ENCODE results near the gene CYP26A1.
"Not testable (repeated sequence)": the region's sequence is repeated elsewhere in the genome, so short reads cannot be mapped to it uniquely, and the experiment has no call there.

The CYP26A1 gene

DNA sequence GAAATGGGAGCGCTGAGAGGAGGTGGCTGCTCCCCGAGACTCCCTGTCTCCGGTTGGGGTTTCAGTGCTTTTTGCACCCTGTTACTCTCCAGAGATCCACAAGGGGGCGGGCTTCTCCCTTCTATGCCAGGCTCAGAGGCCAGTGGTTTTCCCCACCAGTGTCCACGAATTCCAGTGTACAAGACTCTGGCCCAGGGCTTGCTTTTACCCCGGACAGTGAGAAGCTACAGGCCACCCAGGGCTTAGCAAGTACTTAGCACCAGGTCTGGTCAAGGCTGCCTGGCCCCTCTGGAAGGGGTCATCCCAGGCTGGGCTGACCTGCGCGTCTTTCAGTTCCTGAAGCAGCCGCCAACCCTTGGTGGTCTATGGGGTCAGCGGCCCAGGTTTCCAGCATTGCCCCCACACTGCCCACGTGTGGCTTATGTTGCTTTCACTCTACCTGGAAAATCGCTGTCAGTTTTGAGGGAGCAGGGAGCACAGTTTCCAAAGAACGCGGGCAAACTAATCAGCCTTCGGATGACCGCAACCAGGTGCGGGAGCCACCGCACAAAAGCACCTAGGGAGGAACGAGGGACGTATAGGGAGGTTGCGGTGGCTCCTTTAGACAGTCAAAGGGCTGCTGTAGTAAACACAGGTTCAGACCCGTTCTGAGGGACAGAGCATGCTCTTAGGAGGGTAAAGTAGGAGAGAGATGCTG is 6.8 kb downstream of the CYP26A1 start:
- peak; percentile 49 for DNase-seq (ENCODE audit: low spot score)

DNA sequence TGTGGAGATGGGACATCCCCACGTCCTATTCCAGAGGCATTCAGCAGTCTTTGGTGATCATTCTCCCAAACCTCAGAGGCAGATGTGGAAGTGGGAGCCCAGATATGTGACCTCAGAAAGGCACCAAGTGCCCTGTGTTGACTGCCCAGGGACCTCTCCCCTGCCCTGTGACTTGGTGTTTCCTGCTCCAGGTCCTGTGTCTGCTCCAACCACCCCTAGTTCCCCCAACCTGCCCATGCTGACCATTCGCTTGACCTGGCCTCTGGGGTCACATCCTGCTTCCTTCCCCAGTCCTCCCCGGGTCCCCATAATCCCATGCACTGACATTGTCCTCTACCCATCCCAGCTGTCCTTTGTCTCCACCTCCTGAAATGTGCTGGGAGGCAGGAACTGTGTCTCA is 7.6 kb downstream of the CYP26A1 start:
- no peak for DNase-seq (ENCODE audit: low spot score)

DNA sequence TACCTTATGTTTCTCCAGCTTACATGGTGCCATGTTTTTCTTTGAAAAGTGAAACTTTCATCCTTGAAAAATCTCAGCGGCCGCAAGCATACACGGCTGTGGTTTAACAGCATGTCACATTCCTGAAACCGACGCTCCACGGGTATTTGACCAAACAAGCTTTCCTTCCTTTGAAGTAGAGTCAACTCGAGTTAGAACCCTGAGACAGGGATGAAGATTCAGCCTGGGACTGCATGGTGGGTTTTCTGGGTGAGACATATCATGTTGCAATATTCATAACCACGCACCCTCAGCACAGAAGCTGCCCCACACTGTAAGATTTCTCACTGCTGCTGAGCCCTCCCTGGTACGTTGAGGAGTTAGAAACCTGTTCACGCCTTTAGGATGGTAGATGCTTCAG is 8.1 kb downstream of the CYP26A1 start:
- DNase-seq (ENCODE audit: low spot score), result peak; percentile 37

DNA sequence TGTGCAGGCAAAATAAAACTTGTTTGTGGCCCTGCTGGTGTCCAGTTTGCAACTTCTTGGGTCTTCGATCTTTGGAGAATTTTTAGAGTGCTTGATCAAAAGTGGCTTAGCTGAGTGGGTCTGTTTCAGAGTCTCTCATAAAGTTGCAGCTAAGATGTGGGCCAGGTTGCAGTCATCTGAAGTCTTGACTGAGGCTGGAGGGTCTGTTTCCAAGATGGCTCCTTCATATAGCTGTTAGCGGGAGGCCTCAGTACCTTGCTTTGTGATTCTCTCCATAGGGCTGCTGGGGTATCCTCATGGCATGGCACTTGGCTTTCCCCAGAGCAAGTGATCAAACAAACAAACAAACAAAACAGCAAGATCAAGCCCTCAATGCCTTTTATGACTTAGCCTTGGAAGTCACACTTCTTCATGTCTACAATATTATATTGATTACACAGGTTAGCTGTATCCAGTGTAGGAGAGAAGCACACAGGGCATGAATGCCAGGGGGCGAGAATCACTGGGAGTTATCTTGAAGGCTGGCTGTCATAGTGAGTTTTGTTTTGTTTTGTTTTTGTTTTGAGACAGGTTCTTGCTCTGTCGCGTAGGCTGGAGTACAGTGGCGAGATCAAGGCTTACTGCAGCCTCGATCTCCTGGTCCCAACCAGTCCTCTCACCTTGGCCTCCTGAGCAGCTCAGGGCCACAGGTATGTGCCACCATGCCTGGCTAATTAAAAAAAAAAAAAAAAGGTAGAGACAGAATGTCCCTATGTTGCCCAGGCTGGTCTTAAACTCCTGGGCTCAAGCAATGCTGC is 10.2 kb downstream of the CYP26A1 start:
- DNase-seq (ENCODE audit: low spot score), result no peak

DNA sequence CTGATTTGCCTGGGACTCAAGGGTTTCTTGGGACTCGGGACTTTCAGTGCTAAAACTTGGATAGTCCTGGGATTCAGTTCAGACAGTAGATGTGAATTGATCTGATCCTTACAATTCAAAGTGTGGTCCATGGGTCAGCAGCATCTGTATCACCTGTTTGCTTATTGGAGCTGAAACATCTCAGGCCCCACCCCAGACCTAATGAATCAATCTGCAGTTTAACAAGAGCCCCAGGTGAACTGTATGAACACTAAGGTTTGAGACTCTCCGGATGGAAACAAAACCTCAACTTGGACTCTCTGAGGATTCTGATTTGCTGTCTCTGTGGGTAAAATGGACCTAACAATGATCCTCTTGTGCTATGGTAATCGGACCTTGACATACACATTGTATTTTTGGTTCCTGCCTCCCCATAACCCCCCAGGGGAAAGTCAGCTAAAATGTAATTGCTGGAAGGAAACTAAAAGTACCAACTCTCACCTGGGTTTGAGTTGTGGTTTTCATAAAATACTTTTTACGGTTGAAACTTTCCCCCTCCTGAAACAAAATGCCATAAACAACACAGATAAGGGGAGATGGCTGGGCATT is 11.7 kb downstream of the CYP26A1 start:
- no peak for DNase-seq (ENCODE audit: low spot score)

DNA sequence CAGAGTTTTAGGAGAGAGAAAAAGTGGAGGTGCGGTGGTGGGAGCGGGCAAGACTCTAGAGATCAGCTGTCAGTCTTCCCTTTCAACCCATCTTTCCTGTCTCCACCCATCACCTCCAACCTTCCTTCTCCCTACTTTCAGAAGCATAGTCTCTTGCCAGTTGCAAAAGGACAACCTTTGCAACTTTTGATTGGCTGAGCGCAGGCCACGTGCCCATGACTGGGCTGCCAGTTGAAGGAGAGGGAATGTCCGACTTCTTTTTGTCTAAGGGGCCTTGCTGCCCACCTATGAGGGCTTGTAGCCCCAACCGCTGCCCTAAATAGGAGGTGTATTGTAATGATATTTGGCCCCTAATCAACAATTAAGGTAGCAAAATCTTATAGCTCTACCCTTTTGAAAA is 12.6 kb downstream of the CYP26A1 start:
- no peak for DNase-seq (ENCODE audit: low spot score)

DNA sequence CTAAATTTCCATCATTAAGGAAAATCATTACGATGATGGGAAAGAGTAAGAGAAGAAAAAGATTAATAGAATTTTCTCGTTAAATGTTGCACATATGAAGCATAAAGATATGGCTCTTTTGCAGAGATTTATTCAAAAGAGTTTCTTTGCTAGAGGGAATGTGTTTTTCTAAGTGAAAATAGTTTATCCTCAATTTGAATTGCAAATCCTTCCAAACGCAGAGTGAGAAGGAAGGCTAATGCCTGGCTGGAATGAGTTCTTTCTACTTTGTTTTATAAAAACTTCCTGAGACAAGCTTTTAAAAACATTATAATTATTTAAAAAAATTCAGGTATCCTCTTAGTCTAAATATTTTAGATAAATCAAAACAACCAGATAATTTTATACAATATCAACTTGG is 14.2 kb downstream of the CYP26A1 start:
- no peak for DNase-seq (ENCODE audit: low spot score)

DNA sequence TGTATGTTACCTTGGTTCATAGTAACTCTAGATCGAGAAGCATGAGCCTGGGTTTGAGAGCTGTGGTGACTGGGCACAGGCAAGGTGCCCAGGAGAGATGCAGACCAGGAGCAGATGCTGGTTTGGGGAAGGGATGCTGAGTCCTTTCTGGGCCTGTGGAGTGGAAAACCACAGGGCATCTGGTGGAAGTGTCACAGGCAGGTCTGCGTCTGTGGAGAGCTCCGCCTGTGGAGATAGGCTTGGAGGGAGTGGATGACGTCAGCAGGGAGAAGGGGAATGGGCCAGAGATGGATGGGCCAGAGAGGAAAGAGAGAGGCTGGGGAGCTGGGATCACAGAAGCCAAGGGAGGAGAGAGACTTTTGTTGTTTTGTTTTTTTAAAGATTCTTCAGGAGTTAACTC is 14.8 kb downstream of the CYP26A1 start:
- DNase-seq (ENCODE audit: low spot score), result no peak

DNA sequence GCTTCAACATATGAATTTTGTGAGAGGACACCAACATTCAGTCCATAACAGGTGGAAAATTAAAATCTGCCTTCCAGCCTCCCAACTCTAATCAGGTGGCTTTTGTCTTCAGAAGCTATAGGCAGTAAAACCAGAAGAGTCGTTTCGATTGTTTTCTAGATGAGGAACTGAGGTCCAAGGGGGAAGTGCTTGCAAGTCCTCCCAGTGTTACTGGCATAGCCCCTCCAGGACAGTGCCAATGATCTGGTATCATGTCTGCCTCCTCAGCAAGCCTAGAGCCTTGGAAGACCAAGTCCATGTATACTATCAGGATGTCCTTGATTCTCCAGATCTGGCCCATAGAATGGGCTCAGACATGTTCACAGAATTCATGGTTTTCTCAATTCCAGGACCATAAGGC is 16.9 kb downstream of the CYP26A1 start:
- DNase-seq (ENCODE audit: low spot score), result no peak

DNA sequence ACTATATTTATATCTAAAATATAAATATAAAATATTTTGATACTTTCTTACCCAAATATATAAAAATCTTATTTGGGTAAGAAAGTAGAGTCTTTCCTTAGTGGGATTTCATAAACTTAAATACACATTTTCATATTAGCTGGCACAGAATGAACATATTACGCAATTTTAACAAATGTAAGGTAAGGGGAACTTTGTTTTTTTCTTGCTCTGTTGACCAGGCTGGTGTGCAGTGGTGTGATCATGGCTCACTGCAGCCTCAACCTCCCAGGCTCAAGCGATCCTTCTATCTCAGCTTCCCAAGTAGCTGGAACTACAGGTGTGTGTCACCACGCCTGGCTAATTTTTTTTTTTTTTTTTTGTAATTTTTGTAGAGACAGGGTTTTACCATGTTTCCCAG is 18.3 kb downstream of the CYP26A1 start:
- no peak for DNase-seq (ENCODE audit: low spot score)

DNA sequence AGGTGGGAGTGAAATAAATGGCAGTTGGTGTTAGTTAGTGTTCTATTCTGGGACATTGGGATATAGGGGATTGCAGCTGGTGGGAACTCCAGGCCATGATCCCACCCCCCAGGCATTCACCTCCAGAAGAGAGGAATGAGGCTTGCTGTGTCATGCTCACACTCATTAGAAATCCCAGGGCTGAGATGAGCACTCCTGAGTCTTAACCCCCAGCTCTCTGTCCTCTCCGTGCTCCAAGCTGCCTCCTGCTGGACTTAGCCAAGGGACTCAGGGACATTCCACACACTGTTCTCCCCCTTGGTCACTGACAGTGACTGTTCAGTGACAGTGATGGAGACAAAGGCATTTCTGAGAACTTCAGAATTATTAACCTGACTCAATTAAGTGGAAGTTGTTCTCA is 21.5 kb downstream of the CYP26A1 start:
- no peak for DNase-seq (ENCODE audit: low spot score)

DNA sequence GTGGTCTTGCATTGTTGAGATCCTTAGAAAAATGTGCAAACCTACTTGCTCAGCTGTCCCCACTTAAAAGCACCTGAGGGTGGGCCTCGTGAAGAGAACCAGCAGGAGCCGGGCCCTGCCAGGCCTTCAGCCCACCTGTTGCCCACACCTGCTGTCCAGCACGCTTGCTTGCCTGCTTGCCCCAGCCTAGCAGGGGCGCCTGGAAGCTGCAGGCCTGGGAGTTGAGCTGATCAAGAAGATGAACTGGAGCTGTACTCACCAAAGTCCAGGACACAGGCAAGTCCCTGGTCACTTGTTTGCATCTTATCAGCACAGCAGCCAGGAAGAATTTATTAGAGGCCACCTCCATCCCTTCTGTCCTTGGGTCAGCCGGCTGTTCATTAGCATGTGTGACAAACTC is 23.2 kb downstream of the CYP26A1 start:
- no peak for DNase-seq (ENCODE audit: low spot score)

DNA sequence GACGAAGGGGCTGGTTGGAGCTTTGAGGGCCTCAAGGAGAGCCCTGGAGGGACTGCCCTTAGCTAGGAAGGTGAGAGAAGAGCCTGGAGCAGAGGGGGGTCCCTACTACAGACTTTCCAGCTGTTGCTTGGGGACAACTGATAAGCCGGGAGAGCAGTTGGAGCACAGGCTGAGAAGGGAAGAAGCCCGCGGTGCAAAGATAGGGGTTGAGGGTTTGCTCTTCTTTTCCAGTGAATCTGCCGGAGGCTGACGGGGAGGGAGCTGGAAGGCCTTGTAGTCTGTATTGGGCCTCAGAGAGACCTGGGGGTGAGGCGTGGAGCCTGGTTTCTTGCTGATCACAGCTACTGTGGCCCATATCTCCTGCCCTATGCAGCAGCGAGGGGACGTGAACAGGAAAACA is 23.7 kb downstream of the CYP26A1 start:
- DNase-seq (ENCODE audit: low spot score), result no peak

DNA sequence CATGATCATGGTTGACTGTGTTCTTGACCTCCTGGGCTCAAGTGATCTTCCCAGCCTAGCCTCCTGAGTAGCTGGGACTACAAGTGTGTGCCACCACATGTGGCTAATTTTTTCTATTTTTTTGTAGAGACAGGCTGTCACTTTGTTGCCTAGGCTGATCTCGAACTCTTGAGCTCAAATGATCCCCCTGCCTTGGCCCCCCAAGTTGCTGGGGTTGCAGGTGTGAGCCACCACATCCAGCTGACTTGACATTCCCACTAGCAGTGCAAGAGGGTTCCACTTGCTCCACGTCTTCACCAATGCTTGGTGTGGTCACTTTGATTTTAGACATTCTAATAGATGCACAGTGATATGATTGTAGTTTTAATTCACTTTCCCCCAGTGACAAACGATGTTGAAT is 25.1 kb downstream of the CYP26A1 start:
- DNase-seq (ENCODE audit: low spot score), result no peak

DNA sequence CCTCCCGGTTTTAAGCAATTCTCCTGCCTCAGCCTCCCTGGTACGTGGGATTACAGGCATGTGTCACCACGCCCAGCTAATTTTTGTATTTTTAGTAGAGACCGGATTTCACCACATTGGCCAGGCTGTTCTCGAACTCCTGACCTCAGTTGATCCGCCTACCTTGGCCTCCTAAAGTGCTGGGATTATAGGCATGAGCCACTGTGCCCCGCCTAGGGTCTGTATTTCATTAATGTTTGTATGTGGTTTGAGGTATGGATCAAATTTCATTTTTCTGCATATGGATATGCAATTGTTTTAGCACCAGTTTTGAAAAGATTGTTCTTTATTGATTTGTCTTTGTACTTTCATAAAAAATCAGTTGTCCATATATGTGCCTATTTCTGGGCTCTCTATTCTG is 26.0 kb downstream of the CYP26A1 start:
- no peak for DNase-seq (ENCODE audit: low spot score)

DNA sequence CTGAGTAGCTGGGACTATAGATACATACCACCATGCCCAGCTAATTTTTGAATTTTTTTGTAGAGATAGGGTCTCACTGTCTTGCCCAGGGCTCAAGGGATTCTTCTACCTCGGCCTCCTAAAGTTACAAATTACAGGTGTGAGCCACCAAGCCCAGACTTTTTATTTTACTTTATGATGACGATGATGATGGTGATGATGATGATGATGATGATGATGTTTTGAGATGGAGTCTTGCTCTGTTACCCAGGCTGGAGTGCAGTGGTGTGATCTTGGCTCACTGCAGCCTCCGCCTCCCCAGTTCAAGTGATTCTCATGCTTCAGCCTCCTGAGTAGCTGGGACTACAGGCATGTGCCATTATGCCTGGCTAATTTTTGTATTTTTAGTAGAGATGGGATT is 27.5 kb downstream of the CYP26A1 start:
- not testable (repeated sequence) for DNase-seq (ENCODE audit: low spot score)

DNA sequence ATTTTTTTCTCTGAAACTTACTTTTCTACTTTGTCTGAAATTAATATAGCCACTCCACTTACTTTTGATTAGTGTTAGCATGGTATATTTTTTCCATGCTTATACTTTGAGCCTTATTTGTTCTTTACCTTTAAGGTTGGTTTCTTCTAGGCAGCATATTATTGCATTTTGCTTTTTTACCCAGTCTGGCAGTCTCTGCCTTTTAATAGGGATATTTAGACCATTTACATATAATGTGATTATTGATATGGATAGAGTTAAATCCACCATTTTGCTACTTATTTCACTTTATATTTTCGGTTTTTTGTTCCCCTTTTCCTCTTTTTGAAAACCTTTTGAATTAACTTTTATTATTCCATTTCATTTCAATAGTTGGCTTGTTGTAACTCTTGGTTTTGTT is 30.3 kb downstream of the CYP26A1 start:
- no peak for DNase-seq (ENCODE audit: low spot score)

DNA sequence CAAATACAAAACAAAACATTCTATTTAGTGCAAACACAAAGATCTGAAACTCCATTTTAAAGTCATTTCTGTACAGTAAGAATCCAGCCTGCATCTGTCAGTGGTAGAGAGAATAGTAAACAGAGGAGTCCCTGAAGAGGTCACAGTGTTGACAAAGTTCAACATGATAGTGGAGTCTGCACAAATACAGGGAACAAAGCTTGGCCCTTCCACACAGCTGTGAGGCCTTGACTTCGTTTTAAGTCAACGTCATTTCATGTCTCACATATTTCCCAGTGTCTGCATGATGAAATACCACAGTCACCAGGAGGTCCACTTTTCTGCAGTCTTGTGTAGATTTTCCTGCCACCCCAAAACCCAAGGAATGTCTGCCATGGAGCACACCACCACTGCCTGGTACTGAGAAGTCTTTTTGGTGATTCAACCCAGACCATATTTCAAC is 33.0 kb downstream of the CYP26A1 start:
- DNase-seq (ENCODE audit: low spot score), result peak; percentile 29

DNA sequence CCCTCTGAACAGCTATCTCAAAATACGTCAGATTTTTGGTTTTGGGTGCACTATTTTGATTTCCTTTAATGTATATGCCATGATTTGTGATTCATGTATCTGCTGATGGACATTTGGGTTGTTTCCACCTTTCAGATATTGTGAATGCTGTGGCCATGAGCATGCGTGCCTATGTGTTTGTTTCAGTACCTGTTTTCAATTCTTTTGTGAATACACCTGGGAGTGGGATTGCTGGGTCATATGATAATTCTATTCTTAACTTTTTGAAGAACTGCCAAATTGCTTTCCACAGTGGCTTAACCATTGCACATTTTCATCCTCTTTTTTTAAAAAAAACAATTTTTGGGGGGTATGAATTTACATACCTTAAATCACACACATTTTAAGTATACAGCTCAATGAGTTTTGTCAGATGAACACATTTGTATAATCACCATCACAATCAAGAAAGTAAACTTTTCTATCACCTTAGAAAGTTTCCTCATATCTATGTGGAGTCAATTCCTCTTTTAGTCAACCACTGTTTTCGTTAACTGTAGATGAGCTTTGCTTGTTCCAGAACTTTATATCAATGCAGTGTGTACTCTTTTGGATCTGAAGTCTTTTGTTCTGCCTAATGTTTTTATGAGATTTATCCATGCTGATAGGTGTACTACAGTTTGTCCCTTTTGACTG is 36.9 kb downstream of the CYP26A1 start:
- no peak for DNase-seq (ENCODE audit: low spot score)

DNA sequence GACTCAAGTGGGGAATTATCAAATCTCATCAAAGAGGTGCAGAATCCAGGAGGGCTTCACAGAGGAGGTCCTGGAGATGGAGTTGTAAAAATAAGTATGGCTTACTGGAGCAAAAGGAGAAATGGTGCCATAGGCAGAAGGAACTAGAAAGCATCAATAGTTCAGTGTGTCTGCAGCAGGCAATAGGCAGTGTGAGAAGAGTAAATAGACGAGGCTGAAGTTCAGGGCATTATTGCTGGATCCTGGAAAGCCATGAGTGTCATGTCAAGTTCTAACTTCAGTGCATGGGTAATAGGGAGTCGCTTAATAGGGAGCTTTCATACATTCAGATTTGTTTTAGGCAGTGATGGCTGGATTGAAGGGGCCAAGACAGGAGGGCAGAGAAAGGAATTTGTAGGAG is 39.3 kb downstream of the CYP26A1 start:
- no peak for DNase-seq (ENCODE audit: low spot score)

DNA sequence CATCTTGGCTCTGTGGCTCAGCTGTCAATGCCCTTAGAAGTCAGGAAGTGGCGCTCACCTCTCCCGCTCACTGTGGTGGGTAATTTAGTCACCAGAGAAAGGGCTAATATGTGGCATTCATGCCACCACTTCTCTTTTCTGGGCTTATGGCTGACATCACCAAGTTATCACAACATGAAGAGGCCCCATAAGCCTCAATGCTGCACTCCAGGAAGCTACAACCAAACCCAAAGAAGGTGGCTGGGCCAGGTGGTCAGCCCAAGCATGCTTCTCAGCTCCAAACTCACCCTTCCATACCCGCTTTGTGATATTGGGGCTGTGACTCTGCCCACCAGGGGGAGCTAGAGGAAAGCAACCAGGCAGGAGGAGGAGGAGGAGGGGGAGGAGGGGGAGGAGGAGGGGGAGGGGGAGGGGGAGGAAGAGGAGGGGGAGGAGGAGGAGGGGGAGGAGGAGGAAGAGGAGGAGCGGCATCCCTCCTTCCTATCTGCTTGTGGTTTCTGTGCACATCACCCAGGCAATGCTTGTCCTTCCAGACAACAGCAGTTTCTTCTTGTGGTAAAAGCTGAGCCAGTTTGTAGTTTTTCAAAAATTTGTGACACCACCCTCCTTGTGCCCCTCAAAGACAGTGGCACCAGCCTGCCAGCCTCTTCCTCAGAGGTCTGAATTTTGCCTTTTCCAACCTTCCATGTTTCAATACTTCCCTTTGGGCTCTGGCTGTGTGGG is 42.1 kb downstream of the CYP26A1 start:
- DNase-seq (ENCODE audit: low spot score), result peak; percentile 60

DNA sequence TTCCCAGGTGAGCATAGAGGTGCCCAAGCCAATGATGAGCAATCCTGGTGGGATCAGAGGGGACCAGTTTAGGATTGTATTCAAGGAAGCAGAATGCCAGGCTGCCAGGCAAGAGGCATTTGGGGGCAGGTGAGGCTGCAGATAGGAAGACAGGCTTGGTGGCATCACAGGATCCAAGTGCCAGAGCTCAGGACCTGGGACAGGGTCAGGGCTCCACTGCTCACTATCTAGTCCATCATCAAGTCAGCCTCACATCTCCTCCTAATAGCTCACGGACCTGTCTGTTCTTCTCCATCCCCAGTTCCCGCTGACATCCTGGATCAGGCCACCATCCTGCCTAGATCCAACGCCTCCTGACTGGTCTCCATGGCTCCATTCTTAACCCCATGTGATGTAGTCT is 47.6 kb downstream of the CYP26A1 start:
- DNase-seq (ENCODE audit: low spot score), result no peak

All from kidney tubule cell (primary cell).